Neuronal stem cell (in vitro differentiated cells): ENCODE measurements around the gene ACY1.
A peak's percentile ranks its signal among the peaks of the same experiment; 100 is the strongest.

Source experiments
- DNase-seq: peaks from one replicate; pipeline ENCODE4 v3.0.0-alpha.2; 2013; ENCODE audit warnings: low spot score
- H2AFZ ChIP-seq: one replicate; pipeline ENCODE4 v1.6.1; 2013; ENCODE audit warnings: mild to moderate bottlenecking, low read length, inconsistent platforms
- H2AK5ac ChIP-seq: 2 replicates; pipeline ENCODE4 v1.6.1; 2013; ENCODE audit warnings: low read depth, mild to moderate bottlenecking, inconsistent platforms, low read length, moderate library complexity, mixed read lengths
- H2BK120ac ChIP-seq: 2 replicates; pipeline ENCODE4 v1.6.1; 2013; ENCODE audit warnings: low read depth, mild to moderate bottlenecking, inconsistent platforms, low read length, moderate library complexity, mixed read lengths
- H2BK12ac ChIP-seq: one replicate; pipeline ENCODE4 v1.6.1; 2013; ENCODE audit warnings: low read length, inconsistent platforms
- H2BK15ac ChIP-seq: 2 replicates; pipeline ENCODE4 v1.6.1; 2013; ENCODE audit warnings: mild to moderate bottlenecking, low read length, inconsistent platforms, mixed read lengths
- H2BK5ac ChIP-seq: one replicate; pipeline ENCODE4 v1.6.1; 2013; ENCODE audit warnings: inconsistent platforms, mild to moderate bottlenecking, low read length, moderate library complexity
- H3K14ac ChIP-seq: one replicate; pipeline ENCODE4 v1.6.1; 2013; ENCODE audit warnings: low read length, inconsistent platforms
- H3K18ac ChIP-seq: 2 replicates; pipeline ENCODE4 v1.6.1; 2013; ENCODE audit warnings: low read length, inconsistent platforms
- H3K23ac ChIP-seq: 2 replicates; pipeline ENCODE4 v1.6.1; 2013; ENCODE audit warnings: low read depth, mild to moderate bottlenecking, mixed read lengths, low read length, inconsistent platforms; ENCODE audit not compliant: poor library complexity
- H3K27ac ChIP-seq: replicated peaks from 3 replicates; pipeline ENCODE4 v1.5.1; 2013; ENCODE audit warnings: low read length, inconsistent platforms
- H3K27me3 ChIP-seq, 3 experiments: 2 replicates each; pipeline ENCODE4 v1.6.1; 2013; ENCODE audit warnings: low read length in 3 of 3, mild to moderate bottlenecking in 2 of 3, inconsistent platforms in 1 of 3, low read depth in 1 of 3, mixed read lengths in 1 of 3, moderate library complexity in 1 of 3; ENCODE audit not compliant: control insufficient read depth in 3 of 3, insufficient read depth in 3 of 3
- H3K36me3 ChIP-seq, 2 donors: replicated peaks in 1 of 2; 2 replicates each; pipeline ENCODE4 v1.6.1; 2013; ENCODE audit warnings: low read length in 2 of 2; ENCODE audit not compliant: control insufficient read depth in 2 of 2, insufficient read depth in 2 of 2
- H3K4ac ChIP-seq: 2 replicates; pipeline ENCODE4 v1.6.1; 2013; ENCODE audit warnings: inconsistent platforms, mild to moderate bottlenecking, low read length, moderate library complexity
- H3K4me1 ChIP-seq, 2 donors: 1 replicate in 1 of 2; 2 replicates in 1 of 2; pipeline ENCODE4 v1.6.1; 2013; ENCODE audit warnings: low read length in 2 of 2, low read depth in 1 of 2; ENCODE audit not compliant: control insufficient read depth in 2 of 2, insufficient read depth in 1 of 2
- H3K4me2 ChIP-seq: one replicate; pipeline ENCODE4 v1.6.1; 2013; ENCODE audit warnings: mild to moderate bottlenecking, low read length, inconsistent platforms; ENCODE audit not compliant: insufficient read depth, poor library complexity, severe bottlenecking
- H3K4me3 ChIP-seq, 2 donors: 2 replicates each; pipeline ENCODE4 v1.5.1; 2013; ENCODE audit warnings: low read length in 2 of 2, mild to moderate bottlenecking in 2 of 2, inconsistent platforms in 1 of 2, moderate library complexity in 1 of 2
- H3K79me1 ChIP-seq: one replicate; pipeline ENCODE4 v1.6.1; 2013; ENCODE audit warnings: low read depth, mild to moderate bottlenecking, inconsistent platforms, low read length, moderate library complexity
- H3K9ac ChIP-seq: one replicate; pipeline ENCODE4 v1.6.1; 2013; ENCODE audit warnings: mild to moderate bottlenecking, low read depth, low read length, inconsistent platforms; ENCODE audit not compliant: poor library complexity
- H3K9me3 ChIP-seq, 2 donors: replicated peaks in 1 of 2; 2 replicates each; pipeline versions ENCODE3 to v1.6.1; 2013; ENCODE audit warnings: low read length in 2 of 2, mild to moderate bottlenecking in 2 of 2, inconsistent platforms in 1 of 2, low read depth in 1 of 2, mixed read lengths in 1 of 2, moderate library complexity in 1 of 2; ENCODE audit not compliant: control insufficient read depth in 2 of 2, insufficient read depth in 1 of 2
- H4K8ac ChIP-seq: one replicate; pipeline ENCODE4 v1.6.1; 2013; ENCODE audit warnings: low read depth, mild to moderate bottlenecking, inconsistent platforms, low read length, moderate library complexity
- H4K91ac ChIP-seq: one replicate; pipeline ENCODE4 v1.6.1; 2013; ENCODE audit warnings: low read length, low read depth, mild to moderate bottlenecking, inconsistent platforms; ENCODE audit not compliant: poor library complexity
- WGBS, 2 donors: extraction: QIAGEN DNeasy Blood & Tissue Kit; methylation state at CpG; one replicate each; pipeline ENCODE4 v1.1.7; 2013; ENCODE audit warnings: missing lambda C conversion rate in 2 of 2, mixed read lengths in 1 of 2; ENCODE audit not compliant: insufficient read length in 2 of 2, insufficient replicate concordance in 1 of 2; ENCODE audit errors: extremely low coverage in 2 of 2; 5-methylcytosine and 5-hydroxymethylcytosine counted together

ACY1 gene

DNA sequence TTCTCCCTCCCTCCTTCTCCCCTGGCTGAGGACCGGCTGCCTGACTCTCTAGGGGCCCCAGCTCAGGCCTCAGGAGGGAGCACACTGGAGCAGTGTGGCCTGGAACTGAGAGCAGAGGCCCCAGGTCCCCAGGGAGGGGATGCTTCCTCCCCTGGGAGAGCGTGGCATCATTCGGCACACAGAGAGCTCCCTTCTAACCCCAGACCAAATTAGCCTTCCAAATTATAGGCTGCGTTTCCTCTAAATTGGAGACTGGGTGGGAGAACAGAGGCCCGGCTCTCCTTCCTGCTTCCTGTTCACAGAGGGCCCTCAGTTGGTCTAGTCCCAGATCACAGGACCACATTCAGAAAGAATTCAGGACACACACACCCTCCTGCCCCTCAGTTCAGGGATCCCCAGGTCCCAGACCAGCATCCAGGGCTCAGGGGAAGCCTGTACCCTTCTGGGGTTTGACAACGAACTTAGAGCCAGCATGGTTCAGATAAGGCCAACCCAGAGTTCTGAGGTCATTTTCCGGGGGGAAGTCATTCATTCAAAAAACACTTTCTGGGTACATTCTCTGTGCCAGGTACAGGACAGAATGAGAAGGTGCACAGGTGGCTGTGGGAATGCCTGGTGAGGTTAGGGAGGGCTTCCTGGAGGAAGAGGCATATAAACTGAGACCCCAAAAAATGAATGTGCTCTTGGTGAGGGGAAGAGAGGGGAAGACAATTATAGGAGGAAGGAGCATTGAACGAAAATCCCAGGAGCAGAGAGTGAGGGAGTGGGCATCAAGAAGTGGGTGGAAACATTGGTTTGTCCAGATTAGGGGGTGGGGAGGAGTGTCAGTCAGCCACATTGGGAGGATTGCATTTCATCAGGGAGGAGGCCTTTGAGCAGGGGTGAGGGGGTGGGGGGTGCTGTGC lies 40.8 kb downstream of the ACY1 start:
- peak overlapping the region; percentile 85 for H3K18ac ChIP-seq
- H2AK5ac ChIP-seq, result no peak overlapping the region
- H2BK15ac ChIP-seq, result peak overlapping the region; percentile 1
- H2BK120ac ChIP-seq, result peak overlapping the region; percentile 36
- H3K4me2 ChIP-seq, result no peak overlapping the region
- no CpG with 5 or more reads among the region's 8 CpGs for WGBS, 2 donors
- H3K79me1 ChIP-seq, result peaks cover 2% of the 10 kb centered on the region
- peaks cover 0 to 23% (median 0%) of the 10 kb centered on the region in 3 experiments for H3K27me3 ChIP-seq
- no peak overlapping the region for H3K27ac ChIP-seq
- H2BK5ac ChIP-seq, result peak overlapping the region; percentile 47
- no peak overlapping the region for H4K8ac ChIP-seq
- H3K14ac ChIP-seq, result no peak overlapping the region
- H3K4me1 ChIP-seq, result peaks cover 30 to 33% of the 10 kb centered on the region in 2 donors
- no peak overlapping the region for H3K4me3 ChIP-seq
- H3K9ac ChIP-seq, result no peak overlapping the region
- H4K91ac ChIP-seq, result no peak overlapping the region
- peak overlapping the region; percentile 82 for H2AFZ ChIP-seq
- H3K4ac ChIP-seq, result no peak overlapping the region
- H2BK12ac ChIP-seq, result peak overlapping the region; percentile 14
- H3K36me3 ChIP-seq, result no peaks in the 10 kb centered on the region
- no peak overlapping the region for H3K23ac ChIP-seq
- H3K9me3 ChIP-seq, result no peaks in the 10 kb centered on the region
- no peak for DNase-seq

DNA sequence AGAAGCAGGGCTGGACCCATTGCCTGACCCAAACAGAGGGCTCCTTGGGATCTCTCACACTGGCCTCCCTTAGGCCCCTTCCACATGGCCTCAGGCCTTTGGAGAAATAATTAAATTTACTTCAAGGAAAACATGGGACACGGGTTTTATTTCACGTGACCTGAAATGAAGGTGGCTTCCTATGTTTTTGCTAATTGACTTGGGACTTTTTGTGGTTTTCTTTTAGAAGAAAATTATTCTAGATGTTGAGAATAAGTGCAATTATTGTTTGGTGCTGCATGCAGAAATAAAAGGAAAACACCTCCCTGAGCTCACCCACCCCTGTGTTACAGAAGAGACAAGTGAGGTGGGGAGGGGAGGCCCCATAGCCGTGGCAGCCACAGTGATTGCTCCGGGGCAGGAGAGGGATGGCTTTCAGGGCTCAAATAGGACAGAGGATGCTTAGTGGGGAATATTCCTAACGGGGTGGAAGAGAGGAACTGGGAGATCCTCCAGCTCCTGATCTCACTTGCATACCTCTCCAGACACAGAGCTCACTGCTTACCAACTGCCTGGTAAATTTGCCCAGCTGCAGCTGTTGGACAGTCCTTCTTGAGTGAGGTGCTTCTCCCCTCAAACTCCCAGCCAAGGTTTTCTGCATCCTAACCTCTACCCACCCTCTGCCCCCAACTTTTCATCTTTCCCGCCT lies 41.6 kb downstream of the ACY1 start:
- no CpG with 5 or more reads among the region's 6 CpGs for WGBS, 2 donors
- Histone ChIP-seq H3K27me3 (peaks cover 0 to 23% (median 0%) of the 10 kb centered on the region in 3 experiments), H3K4me1 (peaks cover 30 to 31% of the 10 kb centered on the region in 2 donors), H3K27ac (no peak overlapping the region), H3K79me1 (peaks cover 2% of the 10 kb centered on the region), H2BK12ac (no peak overlapping the region), H3K14ac (no peak overlapping the region), H3K9ac (no peak overlapping the region), H4K8ac (no peak overlapping the region), H3K36me3 (no peaks in the 10 kb centered on the region), H2AK5ac (no peak overlapping the region), H3K4me3 (no peak overlapping the region), H4K91ac (no peak overlapping the region), H2BK120ac (no peak overlapping the region), H2AFZ (no peak overlapping the region), H3K4me2 (no peak overlapping the region), H3K23ac (no peak overlapping the region), H2BK15ac (no peak overlapping the region), H3K18ac (no peak overlapping the region), H2BK5ac (no peak overlapping the region), H3K4ac (no peak overlapping the region), H3K9me3 (no peaks in the 10 kb centered on the region)
- no peak for DNase-seq

GRCh38 chr3:52025453-52025852 lies 42.1 kb downstream of the ACY1 start:
- Histone ChIP-seq H3K4me2 (no peak overlapping the region), H2BK12ac (no peak overlapping the region), H3K27ac (no peak overlapping the region), H3K18ac (peak overlapping the region; percentile 73), H3K9ac (no peak overlapping the region), H2BK5ac (no peak overlapping the region), H2BK15ac (no peak overlapping the region), H3K23ac (no peak overlapping the region), H3K4ac (no peak overlapping the region), H3K14ac (peak overlapping the region; percentile 25), H4K91ac (no peak overlapping the region), H3K4me3 (no peak overlapping the region), H3K36me3 (no peaks in the 10 kb centered on the region), H3K4me1 (peaks cover 30 to 31% of the 10 kb centered on the region in 2 donors), H2AFZ (no peak overlapping the region), H2BK120ac (peak overlapping the region; percentile 0), H4K8ac (no peak overlapping the region), H3K79me1 (peaks cover 2% of the 10 kb centered on the region), H3K9me3 (no peaks in the 10 kb centered on the region), H3K27me3 (peaks cover 0 to 26% (median 0%) of the 10 kb centered on the region in 3 experiments), H2AK5ac (peak overlapping the region; percentile 1)
- WGBS, 2 donors, result no CpG with 5 or more reads among the region's 7 CpGs
- DNase-seq, result no peak

GRCh38 chr3:52026041-52026440 lies 42.7 kb downstream of the ACY1 start:
- Histone ChIP-seq H3K36me3 (no peaks in the 10 kb centered on the region), H2BK120ac (no peak overlapping the region), H3K4me3 (no peak overlapping the region), H3K4me2 (no peak overlapping the region), H3K9ac (no peak overlapping the region), H3K79me1 (peaks cover 2% of the 10 kb centered on the region), H4K8ac (no peak overlapping the region), H4K91ac (no peak overlapping the region), H3K4ac (no peak overlapping the region), H3K18ac (no peak overlapping the region), H3K27ac (no peak overlapping the region), H3K4me1 (peaks cover 30 to 31% of the 10 kb centered on the region in 2 donors), H2AFZ (no peak overlapping the region), H2BK12ac (no peak overlapping the region), H2AK5ac (peak overlapping the region; percentile 1), H3K14ac (no peak overlapping the region), H2BK5ac (no peak overlapping the region), H3K27me3 (peaks cover 0 to 20% (median 0%) of the 10 kb centered on the region in 3 experiments), H3K9me3 (no peaks in the 10 kb centered on the region), H3K23ac (no peak overlapping the region), H2BK15ac (no peak overlapping the region)
- DNase-seq, result no peak
- no CpG with 5 or more reads among the region's 4 CpGs for WGBS, 2 donors
